Hepatocyte (in vitro differentiated cells): ENCODE data around the gene NDST1.

ENCODE experiments used
- CTCF ChIP-seq: fragments of 200-600 bp; sonication (generic); IDR thresholded peaks from 2 replicates; pipeline ENCODE4 v1.5.1; 2016; ENCODE audit warnings: antibody characterized with exemption, mild to moderate bottlenecking; ENCODE audit not compliant: poor library complexity
- EZH2 ChIP-seq: fragments of 200-600 bp; sonication (generic); IDR thresholded peaks from 2 replicates; pipeline ENCODE4 v1.6.1; 2016; ENCODE audit warnings: antibody characterized with exemption, mild to moderate bottlenecking, borderline replicate concordance
- EZH2phosphoT487 ChIP-seq: fragments of 200-600 bp; sonication (generic); IDR thresholded peaks from one replicate; pipeline ENCODE4 v1.6.1; 2018; ENCODE audit warnings: antibody characterized with exemption, mild to moderate bottlenecking, low read depth, moderate library complexity; ENCODE audit not compliant: unreplicated experiment, severe bottlenecking

GRCh38 chr5:150525781-150526180 is 17.9 kb downstream of the NDST1 start:
- TF ChIP-seq CTCF: no peak
- TF ChIP-seq EZH2: no peak
- no peak for TF ChIP-seq EZH2phosphoT487
